GM12872 (cell line): Measurements from ENCODE around the gene OR52H1.
A peak's percentile ranks its signal among the peaks of the same experiment; 100 is the strongest.

Experiments
- CTCF ChIP-seq: IDR thresholded peaks from 3 replicates; pipeline ENCODE4 v1.5.1; 2011; ENCODE audit warnings: low read depth, mild to moderate bottlenecking, low read length, moderate library complexity; ENCODE audit not compliant: insufficient read depth

The OR52H1 gene

GRCh38 chr11:5553343-5553742 lies 5.0 kb upstream of the OR52H1 start:
- peak; percentile 19; the same call in 1 of the 3 replicates for TF ChIP-seq CTCF

- TF ChIP-seq CTCF: no peak
Measured at GRCh38 chr11:5550440-5551095, 2.2 kb upstream of the OR52H1 start.

- TF ChIP-seq CTCF: no peak
Measured at GRCh38 chr11:5547982-5548381, 358 bp downstream of the OR52H1 start.

- no peak for TF ChIP-seq CTCF
Measured at GRCh38 chr11:5546457-5546856, 1.9 kb downstream of the OR52H1 start.

GRCh38 chr11:5541427-5541826 lies 6.9 kb downstream of the OR52H1 start:
- TF ChIP-seq CTCF: no peak

GRCh38 chr11:5536482-5536881 lies 11.9 kb downstream of the OR52H1 start:
- TF ChIP-seq CTCF: no peak

GRCh38 chr11:5534046-5534445 lies 14.3 kb downstream of the OR52H1 start:
- TF ChIP-seq CTCF: no peak
